ENCODE data around the gene DMD. TPM values are rescaled to one million over a fixed set of nuclear protein-coding genes. Genes with fewer than 3 reads are reported as not detected.

The DMD gene
- total RNA-seq, 1 donor from 2014 or later: 22.9 TPM

GRCh38 chrX:32894679-32895078 lies 316.7 kb downstream of the DMD start:
- ATAC-seq (ENCODE audit: low read depth): no peak
- POLR2A ChIA-PET: no interaction called here
- DNase-seq: no peak
- Mint-ChIP-seq H3K4me1 (no peaks in the 10 kb centered on the region), H3K27me3 (no peaks in the 10 kb centered on the region), H3K9me3 (no peaks in the 10 kb centered on the region), H3K4me3 (no peak overlapping the region), H3K36me3 (ENCODE audit: low read depth) (no peaks in the 10 kb centered on the region), H3K27ac (no peak overlapping the region)
- TF ChIP-seq CTCF (IDR thresholded peaks at IDR 0.05): no peak
- intact Hi-C loops (cut with micrococcal nuclease): no loop called here
- CTCF ChIA-PET: no interaction called here

GRCh38 chrX:32893751-32894150 lies 317.6 kb downstream of the DMD start:
- ATAC-seq (ENCODE audit: low read depth) (no peak), DNase-seq (no peak)
- Mint-ChIP-seq H3K4me1 (no peaks in the 10 kb centered on the region), H3K27me3 (no peaks in the 10 kb centered on the region), H3K9me3 (no peaks in the 10 kb centered on the region), H3K27ac (no peak overlapping the region), H3K36me3 (ENCODE audit: low read depth) (no peaks in the 10 kb centered on the region), H3K4me3 (no peak overlapping the region)
- intact Hi-C loops (cut with micrococcal nuclease): no loop called here
- ChIA-PET POLR2A (no interaction called here), CTCF (no interaction called here)
- no peak for TF ChIP-seq CTCF (IDR thresholded peaks at IDR 0.05)

GRCh38 chrX:32877592-32877991 lies 333.8 kb downstream of the DMD start:
- peaks cover 2% of the 10 kb centered on the region for H3K9me3 Mint-ChIP-seq
- POLR2A ChIA-PET: no interaction called here
- H3K27me3 Mint-ChIP-seq: no peaks in the 10 kb centered on the region

GRCh38 chrX:32874839-32875238 lies 336.5 kb downstream of the DMD start:
- no peaks in the 10 kb centered on the region for H3K36me3 Mint-ChIP-seq (ENCODE audit: low read depth)
- no peak overlapping the region for H3K27ac Mint-ChIP-seq
- ChIA-PET POLR2A (no interaction called here), CTCF (no interaction called here)
- no peak overlapping the region for H3K4me3 Mint-ChIP-seq
- no peak for DNase-seq
- intact Hi-C loops (cut with micrococcal nuclease): no loop called here
- H3K4me1 Mint-ChIP-seq: no peaks in the 10 kb centered on the region
- peaks cover 2% of the 10 kb centered on the region for H3K9me3 Mint-ChIP-seq
- no peaks in the 10 kb centered on the region for H3K27me3 Mint-ChIP-seq
- no peak for ATAC-seq (ENCODE audit: low read depth)
- TF ChIP-seq CTCF (IDR thresholded peaks at IDR 0.05): no peak

More at GRCh38 chrX:32877592-32877991, 333.8 kb downstream of the DMD start:
- no peak for TF ChIP-seq CTCF (IDR thresholded peaks at IDR 0.05)
- no peak overlapping the region for H3K27ac Mint-ChIP-seq
- CTCF ChIA-PET: no interaction called here
- no peaks in the 10 kb centered on the region for H3K36me3 Mint-ChIP-seq (ENCODE audit: low read depth)
- no peak for ATAC-seq (ENCODE audit: low read depth)
- no peak overlapping the region for H3K4me3 Mint-ChIP-seq
- no peaks in the 10 kb centered on the region for H3K4me1 Mint-ChIP-seq
- no peak for DNase-seq
- intact Hi-C loops (cut with micrococcal nuclease): no loop called here

- TF ChIP-seq CTCF (IDR thresholded peaks at IDR 0.05): no peak
- Mint-ChIP-seq H3K36me3 (ENCODE audit: low read depth) (no peaks in the 10 kb centered on the region), H3K9me3 (peaks cover 2% of the 10 kb centered on the region), H3K27ac (no peak overlapping the region), H3K27me3 (no peaks in the 10 kb centered on the region), H3K4me3 (no peak overlapping the region), H3K4me1 (no peaks in the 10 kb centered on the region)
- no peak for DNase-seq
- ATAC-seq (ENCODE audit: low read depth): no peak
- ChIA-PET CTCF (no interaction called here), POLR2A (no interaction called here)
- intact Hi-C loops (cut with micrococcal nuclease): no loop called here
Observed at GRCh38 chrX:32873786-32874185, 337.6 kb downstream of the DMD start.
